H1 (cell line): ENCODE data around the gene TSPEAR. TPM values are rescaled to one million over a fixed set of nuclear protein-coding genes. Genes with fewer than 3 reads are reported as not detected.

ENCODE experiments used
- CTCF ChIA-PET: fragments of 300-600 bp; sonication (Branson Sonifier 250); formaldehyde crosslinking; loops from one replicate; lab custom pipeline; 2021; ENCODE audit not compliant: partially characterized antibody; lab: Charles Lee
- POLR2A ChIA-PET: fragments of 300-600 bp; sonication (Branson Sonifier 250); formaldehyde crosslinking; loops from one replicate; lab custom pipeline; 2021; ENCODE audit warnings: inconsistent platforms; ENCODE audit not compliant: partially characterized antibody; lab: Charles Lee
- DNase-seq, 2 experiments: peaks; one replicate each; pipeline versions ENCODE4 v3.0.0 to v3.0.0-alpha.2; 2010 to 2022; ENCODE audit warnings: low spot score in 2 of 2, low read depth in 1 of 2, mixed read lengths in 1 of 2
- FAIRE-seq: peaks from 2 replicates; lab custom pipeline; 2011; peaks lifted over from hg19 to GRCh38; lab: Jason Lieb, UNC
- H2AFZ ChIP-seq: 2 replicates; pipeline ENCODE4 v1.8.1; 2012; ENCODE audit warnings: low read length, inconsistent platforms
- H2AK5ac ChIP-seq: 2 replicates; pipeline ENCODE4 v1.6.1; 2013; ENCODE audit warnings: low read depth, low read length
- H2BK120ac ChIP-seq: replicated peaks from 2 replicates; pipeline ENCODE3; 2013; ENCODE audit warnings: low read depth, low read length, inconsistent platforms
- H2BK12ac ChIP-seq: 2 replicates; pipeline ENCODE4 v1.6.1; 2013; ENCODE audit warnings: low read depth, low read length
- H2BK15ac ChIP-seq: 2 replicates; pipeline ENCODE4 v1.6.1; 2013; ENCODE audit warnings: low read length
- H2BK20ac ChIP-seq: 2 replicates; pipeline ENCODE4 v1.6.1; 2013; ENCODE audit warnings: low read length
- H2BK5ac ChIP-seq: 2 replicates; pipeline ENCODE4 v1.6.1; 2013; ENCODE audit warnings: low read depth, low read length
- H3K14ac ChIP-seq: 2 replicates; pipeline ENCODE4 v1.6.1; 2013; ENCODE audit warnings: inconsistent platforms; ENCODE audit not compliant: insufficient read length
- H3K18ac ChIP-seq: 2 replicates; pipeline ENCODE4 v1.6.1; 2013; ENCODE audit warnings: low read length; ENCODE audit errors: extremely low read depth
- H3K23ac ChIP-seq: 2 replicates; pipeline ENCODE4 v1.6.1; 2013; ENCODE audit warnings: inconsistent platforms; ENCODE audit not compliant: insufficient read length
- H3K23me2 ChIP-seq: 2 replicates; pipeline ENCODE4 v1.6.1; 2013; ENCODE audit warnings: low read depth, low read length
- H3K27ac ChIP-seq: 2 replicates; pipeline ENCODE4 v1.6.1; 2011; ENCODE audit warnings: low read depth, low read length, inconsistent platforms
- H3K27me3 ChIP-seq, 4 experiments: replicated peaks in 1 of 4; 1 replicate in 1 of 4; 2 replicates in 3 of 4; pipeline versions ENCODE4 v1.6.1 to v1.8.1; 2011 to 2013; ENCODE audit warnings: low read length in 3 of 4, mild to moderate bottlenecking in 3 of 4, inconsistent platforms in 2 of 4, mixed read lengths in 2 of 4, moderate library complexity in 1 of 4; ENCODE audit not compliant: control insufficient read depth in 3 of 4, insufficient read depth in 3 of 4; ENCODE audit errors: extremely low read depth in 1 of 4
- H3K36me3 ChIP-seq, 4 experiments: 2 replicates each; pipeline versions ENCODE4 v1.6.1 to v1.8.1; 2011 to 2013; ENCODE audit warnings: mild to moderate bottlenecking in 4 of 4, low read length in 3 of 4, moderate library complexity in 2 of 4, control low read depth in 1 of 4, inconsistent platforms in 1 of 4; ENCODE audit not compliant: insufficient read depth in 4 of 4, control insufficient read depth in 2 of 4
- H3K4ac ChIP-seq: replicated peaks from 2 replicates; pipeline ENCODE3; 2013; ENCODE audit warnings: low read length, low read depth, mixed read lengths, inconsistent platforms; ENCODE audit not compliant: insufficient read length
- H3K4me1 ChIP-seq, 4 experiments: replicated peaks in 1 of 4; 1 replicate in 1 of 4; 2 replicates in 3 of 4; pipeline versions ENCODE4 v1.6.1 to v1.8.1; 2011 to 2013; ENCODE audit warnings: low read length in 3 of 4, inconsistent platforms in 2 of 4, mixed read lengths in 1 of 4; ENCODE audit not compliant: insufficient read depth in 4 of 4, control insufficient read depth in 3 of 4
- H3K4me2 ChIP-seq, 2 experiments: 2 replicates each; pipeline versions ENCODE4 v1.6.1 to v1.8.1; 2011 to 2013; ENCODE audit warnings: low read depth in 2 of 2, low read length in 2 of 2, control low read depth in 1 of 2, inconsistent platforms in 1 of 2, mild to moderate bottlenecking in 1 of 2; ENCODE audit not compliant: insufficient read depth in 1 of 2
- H3K4me3 ChIP-seq, 4 experiments: fragments of 200-600, 300-600 bp in 1 of 4; sonication (generic), shearing (Covaris generic), sonication (Bioruptor Twin) in 1 of 4; 2 replicates each; pipeline versions ENCODE4 v1.5.1 to v1.8.1; 2011 to 2016; ENCODE audit warnings: low read length in 4 of 4, low read depth in 3 of 4, control low read depth in 2 of 4, inconsistent platforms in 2 of 4, mild to moderate bottlenecking in 2 of 4, mixed read lengths in 1 of 4, moderate library complexity in 1 of 4; ENCODE audit not compliant: insufficient read depth in 2 of 4; ENCODE audit errors: extremely low read depth in 1 of 4
- H3K56ac ChIP-seq: replicated peaks from 2 replicates; pipeline ENCODE3; 2013; ENCODE audit warnings: low read depth, mild to moderate bottlenecking, mixed read lengths, low read length, inconsistent platforms; ENCODE audit not compliant: insufficient read length
- H3K79me1 ChIP-seq: 2 replicates; pipeline ENCODE4 v1.6.1; 2013; ENCODE audit warnings: low read depth, low read length, control low read depth
- H3K79me2 ChIP-seq, 2 experiments: 2 replicates each; pipeline versions ENCODE4 v1.6.1 to v1.8.1; 2012 to 2013; ENCODE audit warnings: low read length in 2 of 2, mild to moderate bottlenecking in 2 of 2, inconsistent platforms in 1 of 2; ENCODE audit not compliant: insufficient read depth in 2 of 2, control insufficient read depth in 1 of 2
- H3K9ac ChIP-seq, 4 experiments: replicated peaks in 1 of 4; 1 replicate in 1 of 4; 2 replicates in 3 of 4; pipeline versions ENCODE4 v1.6.1 to v1.8.1; 2011 to 2013; ENCODE audit warnings: low read depth in 3 of 4, low read length in 3 of 4, control low read depth in 2 of 4, mild to moderate bottlenecking in 2 of 4, moderate library complexity in 2 of 4, inconsistent platforms in 1 of 4; ENCODE audit errors: extremely low read depth in 1 of 4
- H3K9me3 ChIP-seq, 2 experiments: 2 replicates each; pipeline versions ENCODE4 v1.6.1 to v1.8.1; 2012 to 2013; ENCODE audit warnings: mild to moderate bottlenecking in 2 of 2, moderate library complexity in 2 of 2, control low read depth in 1 of 2, inconsistent platforms in 1 of 2, low read depth in 1 of 2, low read length in 1 of 2, mixed read lengths in 1 of 2; ENCODE audit not compliant: insufficient read depth in 2 of 2
- H4K20me1 ChIP-seq, 2 experiments: replicated peaks in 1 of 2; 2 replicates each; pipeline versions ENCODE3 to v1.8.1; 2011 to 2013; ENCODE audit warnings: inconsistent platforms in 2 of 2, low read length in 2 of 2, mild to moderate bottlenecking in 1 of 2; ENCODE audit not compliant: insufficient read depth in 2 of 2, control insufficient read depth in 1 of 2
- H4K5ac ChIP-seq: 2 replicates; pipeline ENCODE4 v1.6.1; 2013; ENCODE audit warnings: low read length, low read depth, mixed read lengths, inconsistent platforms; ENCODE audit not compliant: insufficient read length
- H4K8ac ChIP-seq: 2 replicates; pipeline ENCODE4 v1.8.0; 2013; ENCODE audit warnings: mild to moderate bottlenecking, moderate library complexity, low read length, inconsistent platforms; ENCODE audit not compliant: insufficient read depth; ENCODE audit errors: extremely low read depth
- H4K91ac ChIP-seq: replicated peaks from 2 replicates; pipeline ENCODE3; 2013; ENCODE audit warnings: low read length, mixed read lengths, inconsistent platforms; ENCODE audit not compliant: insufficient read length
- BCL11A ChIP-seq, 2 experiments: IDR thresholded peaks; one replicate each; pipeline ENCODE4 v1.6.1; 2011; ENCODE audit warnings: low read depth in 2 of 2, low read length in 2 of 2, mild to moderate bottlenecking in 2 of 2
- CEBPB ChIP-seq: IDR thresholded peaks from 2 replicates; pipeline ENCODE4 v1.6.1; 2012; ENCODE audit warnings: low read depth, low read length
- CHD1 ChIP-seq: IDR thresholded peaks from 2 replicates; pipeline ENCODE4 v1.6.1; 2012; ENCODE audit warnings: low read depth, low read length, improper control_type of control experiment
- CTCF ChIP-seq, 3 experiments: IDR thresholded peaks; 1 replicate in 2 of 3; 2 replicates in 1 of 3; pipeline versions ENCODE4 v1.5.1 to v1.6.1; 2011; ENCODE audit warnings: low read length in 3 of 3, mild to moderate bottlenecking in 3 of 3, inconsistent platforms in 2 of 3, low read depth in 1 of 3, moderate library complexity in 1 of 3; ENCODE audit not compliant: insufficient read depth in 1 of 3; ENCODE audit errors: control extremely low read depth in 1 of 3
- KDM4A ChIP-seq: IDR thresholded peaks from one replicate; pipeline ENCODE4 v1.7.1; 2012; ENCODE audit warnings: low read depth, mild to moderate bottlenecking, moderate library complexity, low read length, inconsistent platforms; ENCODE audit not compliant: severe bottlenecking
- RXRA ChIP-seq: IDR thresholded peaks from 2 replicates; pipeline ENCODE4 v1.6.1; 2011; ENCODE audit warnings: low read depth, mild to moderate bottlenecking, low read length, moderate library complexity; ENCODE audit not compliant: insufficient read depth
- SRF ChIP-seq: IDR thresholded peaks from 2 replicates; pipeline ENCODE4 v1.6.1; 2011; ENCODE audit warnings: mild to moderate bottlenecking, low read depth, low read length, moderate library complexity
- TBP ChIP-seq: IDR thresholded peaks from 2 replicates; pipeline ENCODE4 v1.6.1; 2011; ENCODE audit warnings: low read depth, low read length, improper control_type of control experiment
- ZNF274 ChIP-seq: IDR thresholded peaks from 2 replicates; pipeline ENCODE4 v1.7.0; 2012; ENCODE audit warnings: low read length, borderline replicate concordance; ENCODE audit errors: extremely low read depth
- whole genome bisulfite sequencing, 2 experiments: shearing (Covaris generic) in 1 of 2; methylation state at CpG; one replicate each; pipeline versions ENCODE4 v1.1.6 to v1.1.7; 2013 to 2015; ENCODE audit warnings: low lambda C conversion rate in 2 of 2, mixed read lengths in 2 of 2, inconsistent platforms in 1 of 2, low coverage in 1 of 2, missing lambda C conversion rate in 1 of 2; ENCODE audit not compliant: insufficient replicate concordance in 2 of 2, insufficient coverage in 1 of 2, insufficient read length in 1 of 2; ENCODE audit errors: extremely low coverage in 1 of 2, missing lambda C conversion rate in 1 of 2; 5-methylcytosine and 5-hydroxymethylcytosine counted together
- polyA plus RNA-seq, 7 experiments: library from polyadenylated mRNA; depleted of rRNA in 3 of 7; stranded (reverse) in 5 of 7; unstranded in 2 of 7; fragments of >200 nt in 5 of 7; fragments of 200-250 nt in 2 of 7; gene quantifications; 1 replicate in 5 of 7; 2 replicates in 1 of 7; 4 replicates in 1 of 7; pipeline versions ENCODE4 v1.2.1 to v1.2.3, GENCODE V29; 2011 to 2013; ENCODE audit warnings: missing spikeins in 2 of 7, mixed read lengths in 2 of 7
- total RNA-seq: library from RNA; stranded (reverse); fragmentation: NEBNext Ultra II Directional; extraction: Animal tissue kit (Norgen Biotek cat#: 25700); gene quantifications from 2 replicates; pipeline ENCODE4 v1.2.1, GENCODE V29; 2021

TSPEAR gene
- total and polyA plus RNA-seq, 2 of the 8 experiments (the other 6 are each of a cell fraction or from before 2014, with no cell fraction given): 0.58 to 0.89 TPM

GRCh38 chr21:44574457-44575306 lies 136.7 kb downstream of the TSPEAR start:
- ChIA-PET CTCF (interaction anchor here (0.7 to 1.4 kb wide), 7 partner anchors 9 to 231 kb away, joined by 3 to 6 read pairs (median 4); no protein-coding TSS in a partner anchor), POLR2A (interaction anchor here (0.6 to 0.9 kb wide), 2 partner anchors 14 to 449 kb away, joined by 3 read pairs; no protein-coding TSS in a partner anchor)
- Histone ChIP-seq H3K56ac (no peak overlapping the region), H3K23ac (no peak overlapping the region), H3K14ac (no peak overlapping the region), H3K4me2 (no peak overlapping the region; a peak in 1 of 4 replicates), H3K4me3 (no peak overlapping the region), H3K79me2 (no peaks in the 10 kb centered on the region), H3K23me2 (no peaks in the 10 kb centered on the region; the same call in 1 of the 2 replicates), H3K27ac (no peak overlapping the region), H2BK20ac (peak overlapping the region; percentile 48; the same call in 1 of the 2 replicates), H2AK5ac (no peak overlapping the region), H4K8ac (no peak overlapping the region), H4K20me1 (no peaks in the 10 kb centered on the region), H4K91ac (no peak overlapping the region), H2BK5ac (no peak overlapping the region), H3K9ac (no peak overlapping the region), H2BK12ac (0 out of 2 replicates have a peak overlapping the region, but pooled peaks have one; percentile 17), H3K36me3 (no peaks in the 10 kb centered on the region), H3K4ac (no peak overlapping the region), H3K9me3 (peaks cover 13% of the 10 kb centered on the region in 2 experiments; a peak in 3 of 4 replicates), H3K27me3 (no peaks in the 10 kb centered on the region; a peak in 1 of 7 replicates), H2BK15ac (no peak overlapping the region), H4K5ac (no peak overlapping the region), H3K79me1 (no peaks in the 10 kb centered on the region), H3K18ac (no peak overlapping the region), H3K4me1 (peaks cover 0 to 8% (median 0%) of the 10 kb centered on the region in 4 experiments; a peak in 1 of 7 replicates), H2BK120ac (no peak overlapping the region), H2AFZ (no peak overlapping the region)
- DNase-seq (peak in 1 of 2 experiments; percentile 52), FAIRE-seq (no peak)
- WGBS, 2 experiments: 76% methylated on average over 21 of the region's 21 CpGs; no CpG with 5 or more reads in 1 of the 2 experiments
- TF ChIP-seq CHD1 (no peak), CEBPB (no peak), TBP (no peak), BCL11A (IDR thresholded peaks at IDR 0.05; ENCODE audit: low read depth in 2 of 2, low read length in 2 of 2) (no peak), RXRA (no peak), KDM4A (no peak), SRF (no peak), ZNF274 (no peak), CTCF (IDR thresholded peaks at IDR 0.05; ENCODE audit: control extremely low read depth in 1 of 3, insufficient read depth in 1 of 3, low read depth in 1 of 3, low read length in 3 of 3) (peak; percentile 3 to 7 (median 5); a peak in 3 of 4 replicates)
